Caco-2 (cell line): ENCODE results near the gene RFTN1. TPM values are rescaled to one million over a fixed set of nuclear protein-coding genes. Genes with fewer than 3 reads are reported as not detected.

Experiments
- BruUV-seq: library from RNA; stranded (reverse); fragments of 400-500 nt; replicated peaks from 2 replicates; lab custom pipeline; 2021; lab: Mats Ljungman, UMichigan
- CTCF ChIA-PET: fragments of 300-600 bp; sonication (Branson Sonifier 250); formaldehyde crosslinking; loops from one replicate; lab custom pipeline; 2022; ENCODE audit warnings: antibody characterized with exemption; lab: Charles Lee
- POLR2A ChIA-PET: fragments of 300-600 bp; sonication (Branson Sonifier 250); formaldehyde crosslinking; loops from one replicate; lab custom pipeline; 2022; ENCODE audit warnings: antibody characterized with exemption; lab: Charles Lee
- DNase-seq, 2 experiments: peaks; one replicate each; pipeline versions ENCODE4 v3.0.0 to v3.0.0-alpha.2; 2020 to 2022
- H3K27me3 ChIP-seq: replicated peaks from 2 replicates; pipeline ENCODE4 v1.6.0; 2011; ENCODE audit warnings: low read length; ENCODE audit not compliant: control insufficient read depth, insufficient read depth
- H3K36me3 ChIP-seq: 2 replicates; pipeline ENCODE4 v1.5.1; 2011; ENCODE audit warnings: low read length; ENCODE audit not compliant: control insufficient read depth, insufficient read depth
- H3K4me1 ChIP-seq: fragments of 250-450 bp; sonication (Bioruptor Pico); 2 replicates; pipeline ENCODE4 v1.5.1; 2020; ENCODE audit warnings: mild to moderate bottlenecking
- H3K4me3 ChIP-seq: 2 replicates; pipeline ENCODE4 v1.5.1; 2011; ENCODE audit warnings: low read depth, mild to moderate bottlenecking, control low read depth, low read length
- H3K9me3 ChIP-seq: fragments of 250-450 bp; sonication (Bioruptor Pico); 2 replicates; pipeline ENCODE4 v1.5.1; 2020; ENCODE audit warnings: mild to moderate bottlenecking, moderate library complexity
- H3K27ac Mint-ChIP-seq: one replicate; pipeline ENCODE4 v1.8.0; 2022; ENCODE audit warnings: mixed read lengths; ENCODE audit not compliant: unreplicated experiment
- H3K27me3 Mint-ChIP-seq: one replicate; pipeline ENCODE4 v1.8.0; 2022; ENCODE audit warnings: mixed read lengths; ENCODE audit not compliant: insufficient read depth, unreplicated experiment
- H3K36me3 Mint-ChIP-seq: one replicate; pipeline ENCODE4 v1.8.0; 2022; ENCODE audit warnings: mild to moderate bottlenecking, mixed read lengths; ENCODE audit not compliant: insufficient read depth, unreplicated experiment
- H3K4me1 Mint-ChIP-seq: one replicate; pipeline ENCODE4 v1.8.0; 2022; ENCODE audit warnings: low read depth, mixed read lengths; ENCODE audit not compliant: unreplicated experiment
- H3K4me3 Mint-ChIP-seq: one replicate; pipeline ENCODE4 v1.8.0; 2022; ENCODE audit warnings: mild to moderate bottlenecking, moderate library complexity, mixed read lengths; ENCODE audit not compliant: unreplicated experiment
- H3K9me3 Mint-ChIP-seq: one replicate; pipeline ENCODE4 v1.8.0; 2022; ENCODE audit warnings: mixed read lengths; ENCODE audit not compliant: unreplicated experiment
- intact Hi-C: fragments of 100-400 bp; cut with micrococcal nuclease; formaldehyde crosslinking; loops from one replicate; pipeline ENCODE4 v1.10.0; 2022; ENCODE audit not compliant: unreplicated experiment
- total RNA-seq: library from RNA; stranded (reverse); gene quantifications from 2 replicates; pipeline ENCODE4 v1.2.3, GENCODE V29; 2022
- TF ChIP-seq, protein P1 (sequence below), 2 experiments: fragments of 200-600 bp in 1 of 2; IDR thresholded peaks; 1 replicate in 1 of 2; 2 replicates in 1 of 2; pipeline versions ENCODE4 v1.5.1 to v1.8.0; 2011 to 2022; ENCODE audit warnings: antibody characterized with exemption in 1 of 2, control low read depth in 1 of 2, inconsistent platforms in 1 of 2, low read depth in 1 of 2, low read length in 1 of 2, mild to moderate bottlenecking in 1 of 2, moderate library complexity in 1 of 2; ENCODE audit not compliant: insufficient read depth in 1 of 2, severe bottlenecking in 1 of 2, unreplicated experiment in 1 of 2

Gene RFTN1
- total RNA-seq, 1 experiment from 2014 or later, result 10.2 TPM

DNA sequence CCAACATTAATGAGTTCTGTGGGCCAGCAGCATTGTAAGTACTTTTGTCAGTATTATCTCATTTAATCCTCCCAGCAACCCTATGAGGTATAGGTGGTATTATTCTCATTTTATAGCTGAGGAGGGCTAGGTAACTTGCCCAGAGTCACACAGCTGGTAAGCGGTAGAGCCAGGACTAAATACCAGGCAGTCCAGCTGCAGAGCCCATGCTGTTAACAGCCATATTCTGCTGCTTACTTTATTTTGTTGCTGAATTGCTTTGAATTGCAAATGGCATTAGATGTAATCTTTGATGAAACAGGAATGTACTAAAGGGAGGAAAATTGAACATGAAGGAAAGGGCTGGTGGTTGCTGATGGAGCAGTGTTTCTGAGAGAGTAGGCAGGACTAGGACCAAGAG lies 228.9 kb downstream of the RFTN1 start:
- ChIA-PET CTCF (no interaction called here), POLR2A (no interaction called here)
- no TSS peak for BruUV-seq
- Histone ChIP-seq H3K4me1 (peaks cover 6% of the 10 kb centered on the region; the same call in 1 of the 2 replicates), H3K9me3 (no peaks in the 10 kb centered on the region), H3K27me3 (no peaks in the 10 kb centered on the region), H3K36me3 (no peaks in the 10 kb centered on the region), H3K4me3 (no peak overlapping the region)
- H3K27ac Mint-ChIP-seq, result no peak overlapping the region
- no peaks in the 10 kb centered on the region for H3K27me3 Mint-ChIP-seq
- no peak for DNase-seq
- peaks cover 10% of the 10 kb centered on the region for H3K4me1 Mint-ChIP-seq
- H3K4me3 Mint-ChIP-seq, result no peak overlapping the region
- TF ChIP-seq, protein P1, sequence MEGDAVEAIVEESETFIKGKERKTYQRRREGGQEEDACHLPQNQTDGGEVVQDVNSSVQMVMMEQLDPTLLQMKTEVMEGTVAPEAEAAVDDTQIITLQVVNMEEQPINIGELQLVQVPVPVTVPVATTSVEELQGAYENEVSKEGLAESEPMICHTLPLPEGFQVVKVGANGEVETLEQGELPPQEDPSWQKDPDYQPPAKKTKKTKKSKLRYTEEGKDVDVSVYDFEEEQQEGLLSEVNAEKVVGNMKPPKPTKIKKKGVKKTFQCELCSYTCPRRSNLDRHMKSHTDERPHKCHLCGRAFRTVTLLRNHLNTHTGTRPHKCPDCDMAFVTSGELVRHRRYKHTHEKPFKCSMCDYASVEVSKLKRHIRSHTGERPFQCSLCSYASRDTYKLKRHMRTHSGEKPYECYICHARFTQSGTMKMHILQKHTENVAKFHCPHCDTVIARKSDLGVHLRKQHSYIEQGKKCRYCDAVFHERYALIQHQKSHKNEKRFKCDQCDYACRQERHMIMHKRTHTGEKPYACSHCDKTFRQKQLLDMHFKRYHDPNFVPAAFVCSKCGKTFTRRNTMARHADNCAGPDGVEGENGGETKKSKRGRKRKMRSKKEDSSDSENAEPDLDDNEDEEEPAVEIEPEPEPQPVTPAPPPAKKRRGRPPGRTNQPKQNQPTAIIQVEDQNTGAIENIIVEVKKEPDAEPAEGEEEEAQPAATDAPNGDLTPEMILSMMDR (IDR thresholded peaks at IDR 0.05; ENCODE audit: insufficient read depth in 1 of 2, low read depth in 1 of 2, low read length in 1 of 2, severe bottlenecking in 1 of 2, unreplicated experiment in 1 of 2), result no peak
- H3K36me3 Mint-ChIP-seq, result peaks cover 22% of the 10 kb centered on the region
- no peaks in the 10 kb centered on the region for H3K9me3 Mint-ChIP-seq
- intact Hi-C loops, result no loop called here

DNA sequence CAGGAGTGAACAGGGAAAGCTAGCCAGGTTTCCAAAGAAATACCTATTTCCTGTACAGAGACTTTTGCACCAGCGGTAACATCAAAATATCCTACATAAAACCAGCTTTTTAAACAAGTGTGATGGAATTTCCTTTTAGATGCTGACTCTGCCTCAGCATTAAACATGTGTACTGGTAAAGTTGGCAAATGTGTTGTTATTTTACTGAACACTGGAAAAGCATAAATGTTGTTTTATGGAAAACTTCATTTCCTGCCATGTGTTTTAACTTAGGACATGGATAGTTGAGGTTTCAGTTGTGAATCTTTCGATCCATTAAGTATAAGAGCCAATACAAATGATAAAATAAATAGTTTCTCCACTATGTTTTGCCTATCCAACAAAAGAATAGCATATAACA lies 232.8 kb downstream of the RFTN1 start:
- TF ChIP-seq, protein P1 (IDR thresholded peaks at IDR 0.05; ENCODE audit: insufficient read depth in 1 of 2, low read depth in 1 of 2, low read length in 1 of 2, severe bottlenecking in 1 of 2, unreplicated experiment in 1 of 2), result no peak
- no peaks in the 10 kb centered on the region for H3K4me1 ChIP-seq
- H3K9me3 ChIP-seq, result no peaks in the 10 kb centered on the region
- POLR2A ChIA-PET, result no interaction called here
- no peak overlapping the region for H3K4me3 Mint-ChIP-seq
- H3K9me3 Mint-ChIP-seq, result no peaks in the 10 kb centered on the region
- H3K27me3 ChIP-seq, result no peaks in the 10 kb centered on the region
- H3K4me1 Mint-ChIP-seq, result no peaks in the 10 kb centered on the region
- H3K27me3 Mint-ChIP-seq, result no peaks in the 10 kb centered on the region
- no TSS peak for BruUV-seq
- peaks cover 24% of the 10 kb centered on the region for H3K36me3 Mint-ChIP-seq
- no peaks in the 10 kb centered on the region for H3K36me3 ChIP-seq
- intact Hi-C loops, result no loop called here
- H3K27ac Mint-ChIP-seq, result no peak overlapping the region
- CTCF ChIA-PET, result no interaction called here
- DNase-seq, result no peak
- H3K4me3 ChIP-seq, result no peak overlapping the region

DNA sequence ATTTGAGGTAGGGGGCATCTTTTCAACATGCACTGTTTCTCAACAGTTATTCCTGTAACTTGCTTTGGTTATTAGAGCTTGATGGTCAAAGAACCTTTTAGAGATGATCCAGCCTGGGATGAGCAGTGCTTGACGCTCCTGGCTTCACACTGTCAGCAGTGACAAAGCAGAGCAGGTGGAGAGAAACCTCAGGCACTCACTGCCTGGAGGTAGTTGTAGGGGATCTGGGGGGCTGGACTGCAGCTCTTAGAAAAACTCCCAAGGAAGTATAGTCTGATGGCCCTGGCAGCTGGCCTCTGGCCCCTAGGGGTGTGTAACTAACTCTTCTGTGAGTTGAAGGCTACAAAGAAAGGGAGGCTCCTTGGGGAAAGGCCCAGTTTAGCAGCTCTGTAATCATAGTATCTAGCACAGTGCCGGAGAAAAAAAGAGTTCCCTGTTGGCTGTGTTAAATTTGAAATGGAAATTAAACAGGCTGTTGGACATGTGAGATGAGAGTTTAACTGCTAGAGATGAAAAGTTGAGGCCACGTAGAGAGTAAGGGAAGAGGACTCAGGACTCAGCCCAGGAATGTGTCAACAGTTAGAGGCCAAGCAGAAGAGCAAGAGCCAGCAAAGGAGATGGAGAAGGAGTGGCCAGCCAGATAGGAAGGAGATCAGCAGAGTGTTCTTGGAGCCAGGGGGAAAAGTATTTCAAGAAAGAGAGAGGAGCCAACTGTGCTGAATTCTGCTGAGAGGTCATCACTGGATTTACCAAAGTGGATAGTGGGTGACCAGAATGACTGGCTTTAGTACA lies 234.3 kb downstream of the RFTN1 start:
- H3K4me1 Mint-ChIP-seq, result no peaks in the 10 kb centered on the region
- no peaks in the 10 kb centered on the region for H3K36me3 ChIP-seq
- intact Hi-C loops, result no loop called here
- H3K4me3 Mint-ChIP-seq, result no peak overlapping the region
- ChIA-PET CTCF (no interaction called here), POLR2A (no interaction called here)
- H3K27ac Mint-ChIP-seq, result no peak overlapping the region
- H3K9me3 Mint-ChIP-seq, result no peaks in the 10 kb centered on the region
- no peaks in the 10 kb centered on the region for H3K27me3 Mint-ChIP-seq
- no peak overlapping the region for H3K4me3 ChIP-seq
- H3K4me1 ChIP-seq, result no peaks in the 10 kb centered on the region
- no peak for DNase-seq
- no peaks in the 10 kb centered on the region for H3K9me3 ChIP-seq
- TF ChIP-seq, protein P1 (IDR thresholded peaks at IDR 0.05; ENCODE audit: insufficient read depth in 1 of 2, low read depth in 1 of 2, low read length in 1 of 2, severe bottlenecking in 1 of 2, unreplicated experiment in 1 of 2), result no peak
- H3K27me3 ChIP-seq, result no peaks in the 10 kb centered on the region
- H3K36me3 Mint-ChIP-seq, result peaks cover 15% of the 10 kb centered on the region
- no TSS peak for BruUV-seq
